Heart right ventricle (tissue), 16 donors: ENCODE data around the gene BORCS5. TPM values are rescaled to one million over a fixed set of nuclear protein-coding genes. Genes with fewer than 3 reads are reported as not detected.
"Not testable (repeated sequence)": the region's sequence is repeated elsewhere in the genome, so short reads cannot be mapped to it uniquely, and the experiment has no call there.

Source experiments
- ATAC-seq, 8 donors: fragments of 200-7000 bp; cut with Tn5 transposase; one replicate each; pipeline ENCODE4 v1.9.1; 2020; ENCODE audit warnings: mild to moderate bottlenecking in 8 of 8, moderate library complexity in 8 of 8, moderate number of reproducible peaks in 1 of 8
- DNase-seq, 2 donors: peaks; one replicate each; pipeline ENCODE4 v3.0.0-alpha.2; 2020
- H3K27ac ChIP-seq, 10 donors: fragments of 200-600 bp; sonication (generic) in 2 of 10; one replicate each; pipeline versions ENCODE4 v1.5.0 to v1.8.0; 2020 to 2022; ENCODE audit warnings: mild to moderate bottlenecking in 3 of 10
- H3K27me3 ChIP-seq, 7 donors: fragments of 200-600 bp; one replicate each; pipeline ENCODE4 v1.8.0; 2021 to 2022; ENCODE audit warnings: mild to moderate bottlenecking in 2 of 7
- H3K36me3 ChIP-seq, 9 donors: fragments of 200-600 bp; sonication (generic) in 1 of 9; one replicate each; pipeline versions ENCODE4 v1.5.0 to v1.8.0; 2020 to 2022; ENCODE audit warnings: mild to moderate bottlenecking in 2 of 9
- H3K4me1 ChIP-seq, 9 donors: fragments of 200-600 bp; sonication (generic) in 1 of 9; one replicate each; pipeline versions ENCODE4 v1.5.0 to v1.8.0; 2020 to 2022; ENCODE audit warnings: mild to moderate bottlenecking in 4 of 9
- H3K4me3 ChIP-seq, 10 donors: fragments of 200-600 bp; sonication (generic) in 2 of 10; one replicate each; pipeline versions ENCODE4 v1.5.0 to v1.8.0; 2020 to 2022; ENCODE audit warnings: mild to moderate bottlenecking in 7 of 10, moderate library complexity in 2 of 10
- H3K9me3 ChIP-seq, 11 donors: fragments of 200-600 bp in 10 of 11; sonication (generic) in 2 of 11; one replicate each; pipeline versions ENCODE4 v1.5.0 to v1.8.0; 2013 to 2022; ENCODE audit warnings: mild to moderate bottlenecking in 2 of 11, control low read depth in 1 of 11, moderate library complexity in 1 of 11
- CTCF ChIP-seq, 9 donors: fragments of 200-600 bp; sonication (generic) in 2 of 9; IDR thresholded peaks; one replicate each; pipeline versions ENCODE4 v1.5.0 to v1.8.0; 2021 to 2022; ENCODE audit warnings: antibody characterized with exemption in 9 of 9, mild to moderate bottlenecking in 5 of 9, moderate library complexity in 1 of 9
- WGBS, 2 donors: extraction: QIAGEN DNeasy Blood & Tissue Kit; methylation state at CpG; one replicate each; pipeline ENCODE4 v1.1.7; 2013; ENCODE audit warnings: inconsistent platforms in 1 of 2; 5-methylcytosine and 5-hydroxymethylcytosine counted together
- intact Hi-C, 10 donors: fragments of 100-400 bp; cut with DNase I; formaldehyde crosslinking; loops; one replicate each; pipeline versions ENCODE4 v1.11.1 to v1.14.2; 2022
- polyA plus RNA-seq, 2 donors: library from polyadenylated mRNA; stranded (reverse); fragments of 200-250 nt; gene quantifications; one replicate each; pipeline ENCODE4 v1.2.3, GENCODE V29; 2013
- total RNA-seq, 10 donors: library from RNA; stranded (reverse); fragmentation: NEBNext Ultra II Directional in 3 of 10; extraction: Animal tissue kit (Norgen Biotek cat#: 25700) in 3 of 10; gene quantifications; one replicate each; pipeline versions ENCODE4 v1.2.1 to v1.2.4, GENCODE V29; 2021 to 2023
- donor health status: Arrhythmogenic right ventricular cardiomyopathy.
- donor health status: ischemic (EF 13 %, LVEDD 7.1; RV severe dilation, severe dysfunction).
- donor health status: healthy with polysubstance abuse.
- donor health status: DM: no; HTN: yes; CAD: no.
- donor health status: DM: no; HTN: no; CAD: no.
- donor health status: ischemic (EF 25% LVEDD 6.9; RV normal size, moderate dysfunction).
- donor health status: ischemic (EF 25% LVEDD 5.7; RV mildly dilated, moderate dysfunction).
- donor health status: healthy.
- donor health status: DM: yes; HTN: yes; CAD: no.
- donor health status: Ischemic cardiomyopathy.
- donor health status: ischemic (EF 35%, LVEDD 5.7; RV mildly dilated, moderate dysfunction).
- donor health status: nonischemic (EF 11% LVEDD 7.7; RV severe dilation, severe dysfunction).
- donor health status: DM: yes; HTN: yes; CAD: no.
- donor health status: PGD.
- donor health status: ischemic (EF 29% LVEDD 5.4; RV normal size, mild dysfunction).
- donor health status: nonischemic (EF 23%, LVEDD 6.1; RV moderate dilation, normal function).

Gene BORCS5
- total and polyA plus RNA-seq, 12 donors, result 2.5 to 15.4 (median 11.5) TPM

- Histone ChIP-seq H3K36me3 (peaks cover 0 to 4% (median 0%) of the 10 kb centered on the region in 9 donors), H3K4me1 (peaks cover 0 to 25% (median 10%) of the 10 kb centered on the region in 9 donors), H3K9me3 (no peaks in the 10 kb centered on the region), H3K27ac (no peak overlapping the region), H3K4me3 (no peak overlapping the region), H3K27me3 (no peaks in the 10 kb centered on the region)
- 63 to 65% methylated on average over 5 of the region's 5 CpGs for WGBS, 2 donors
- ATAC-seq (peak in 4 of 8 donors; percentile 37 to 87 (median 64)), DNase-seq (peak in 1 of 2 donors; percentile 27)
- intact Hi-C loops, result no loop called here
- TF ChIP-seq CTCF (IDR thresholded peaks at IDR 0.05), result no peak
These were observed 49.0 kb downstream of the BORCS5 start for GRCh38 chr12:12405882-12406281.

- DNase-seq (no peak), ATAC-seq (no peak)
- no peak overlapping the region for H3K27ac ChIP-seq
- intact Hi-C loops, result no loop called here
- peaks cover 0 to 4% (median 0%) of the 10 kb centered on the region in 9 donors for H3K36me3 ChIP-seq
- H3K27me3 ChIP-seq, result no peaks in the 10 kb centered on the region
- H3K4me3 ChIP-seq, result no peak overlapping the region
- no peaks in the 10 kb centered on the region for H3K9me3 ChIP-seq
- no peak for TF ChIP-seq CTCF (IDR thresholded peaks at IDR 0.05)
- peaks cover 0 to 25% (median 10%) of the 10 kb centered on the region in 9 donors for H3K4me1 ChIP-seq
These were observed 49.9 kb downstream of the BORCS5 start for GRCh38 chr12:12406762-12407161.

- DNase-seq (no peak), ATAC-seq (no peak)
- Histone ChIP-seq H3K36me3 (peaks cover 0 to 4% (median 0%) of the 10 kb centered on the region in 9 donors), H3K4me3 (no peak overlapping the region), H3K9me3 (no peaks in the 10 kb centered on the region), H3K27me3 (no peaks in the 10 kb centered on the region), H3K27ac (no peak overlapping the region), H3K4me1 (peaks cover 0 to 24% (median 8%) of the 10 kb centered on the region in 9 donors)
- TF ChIP-seq CTCF (IDR thresholded peaks at IDR 0.05), result no peak
- intact Hi-C loops, result no loop called here
- WGBS, 2 donors, result 78 to 79% methylated on average over 1 of the region's 1 CpG
These were observed 51.4 kb downstream of the BORCS5 start for GRCh38 chr12:12408265-12408690.

GRCh38 chr12:12409337-12409736 lies 52.5 kb downstream of the BORCS5 start:
- ATAC-seq, DNase-seq, H3K36me3 ChIP-seq, H3K27me3 ChIP-seq, H3K9me3 ChIP-seq, H3K27ac ChIP-seq, H3K4me3 ChIP-seq, intact Hi-C loops: not testable (repeated sequence)
- H3K4me1 ChIP-seq, result peaks cover 0 to 14% (median 0%) of the 10 kb centered on the region in 9 donors
- WGBS, 2 donors, result 86 to 93% methylated on average over 1 of the region's 2 CpGs

- H3K4me3 ChIP-seq, result no peak overlapping the region
- H3K36me3 ChIP-seq, result no peaks in the 10 kb centered on the region
- no peak for TF ChIP-seq CTCF (IDR thresholded peaks at IDR 0.05)
- ATAC-seq (no peak), DNase-seq (no peak)
- H3K27ac ChIP-seq, result no peak overlapping the region
- H3K27me3 ChIP-seq, result no peaks in the 10 kb centered on the region
- 91 to 95% methylated on average over 2 of the region's 2 CpGs for WGBS, 2 donors
- intact Hi-C loops, result no loop called here
- peaks cover 0 to 16% (median 0%) of the 10 kb centered on the region in 11 donors for H3K9me3 ChIP-seq
- H3K4me1 ChIP-seq, result no peaks in the 10 kb centered on the region
These were observed 59.0 kb downstream of the BORCS5 start for GRCh38 chr12:12415886-12416285.

GRCh38 chr12:12419165-12419564 lies 62.3 kb downstream of the BORCS5 start:
- H3K36me3 ChIP-seq, H3K27ac ChIP-seq, DNase-seq, ATAC-seq, intact Hi-C loops, H3K27me3 ChIP-seq, H3K4me3 ChIP-seq, H3K4me1 ChIP-seq: not testable (repeated sequence)
- peaks cover 0 to 45% (median 15%) of the 10 kb centered on the region in 11 donors for H3K9me3 ChIP-seq
- 96 to 99% methylated on average over 3 of the region's 3 CpGs for WGBS, 2 donors
